OCI-LY7 (cell line): Measurements from ENCODE around the gene SLC43A2. TPM values are rescaled to one million over a fixed set of nuclear protein-coding genes. Genes with fewer than 3 reads are reported as not detected.

Experiments
- BruUV-seq: library from RNA; stranded (reverse); fragments of 400-500 nt; replicated peaks from 2 replicates; lab custom pipeline; 2021; lab: Mats Ljungman, UMichigan
- CTCF ChIA-PET: fragments of 300-600 bp; sonication (Branson Sonifier 250); formaldehyde crosslinking; loops from one replicate; lab custom pipeline; 2022; ENCODE audit warnings: antibody characterized with exemption; ENCODE audit not compliant: unreplicated experiment; lab: Charles Lee
- POLR2A ChIA-PET: fragments of 300-600 bp; sonication (Branson Sonifier 250); formaldehyde crosslinking; loops from one replicate; lab custom pipeline; 2022; ENCODE audit warnings: antibody characterized with exemption; lab: Charles Lee
- DNase-seq: peaks from one replicate; pipeline ENCODE4 v3.0.0-alpha.2; 2015; ENCODE audit warnings: low spot score
- H2AFZ ChIP-seq: fragments of 200-600 bp; sonication (generic), shearing (Covaris generic); 2 replicates; pipeline ENCODE4 v1.6.1; 2014; ENCODE audit warnings: mild to moderate bottlenecking, antibody characterized with exemption, low read length, moderate library complexity
- H3K27ac ChIP-seq: fragments of 200-600 bp; sonication (generic); 2 replicates; pipeline ENCODE4 v1.5.1; 2014; ENCODE audit warnings: mixed run types, low read depth, mild to moderate bottlenecking, moderate library complexity, low read length, inconsistent platforms; ENCODE audit not compliant: poor library complexity, severe bottlenecking
- H3K36me3 ChIP-seq: fragments of 200-600 bp; sonication (generic); 2 replicates; pipeline ENCODE4 v1.6.1; 2014; ENCODE audit warnings: mild to moderate bottlenecking, antibody characterized with exemption, low read length, moderate library complexity, mixed read lengths; ENCODE audit not compliant: insufficient read depth
- H3K4me1 ChIP-seq: fragments of 200-600 bp; sonication (generic); 2 replicates; pipeline ENCODE4 v1.5.1; 2014; ENCODE audit warnings: mild to moderate bottlenecking, low read length; ENCODE audit not compliant: insufficient read depth, poor library complexity, severe bottlenecking
- H3K4me2 ChIP-seq: fragments of 200-600 bp; sonication (generic); 2 replicates; pipeline ENCODE4 v1.6.1; 2014; ENCODE audit warnings: mild to moderate bottlenecking, low read length
- H3K4me3 ChIP-seq: fragments of 200-600 bp; sonication (generic); 2 replicates; pipeline ENCODE4 v1.5.1; 2014; ENCODE audit warnings: mild to moderate bottlenecking, low read depth, low read length; ENCODE audit not compliant: poor library complexity, severe bottlenecking
- H3K79me2 ChIP-seq: fragments of 200-600 bp; sonication (generic); 2 replicates; pipeline ENCODE4 v1.6.1; 2016; ENCODE audit warnings: low read depth, mild to moderate bottlenecking, low read length, moderate library complexity, mixed read lengths; ENCODE audit not compliant: insufficient read depth
- H3K9me2 ChIP-seq: fragments of 200-600 bp; sonication (generic); 2 replicates; pipeline ENCODE4 v1.6.1; 2016; ENCODE audit warnings: mild to moderate bottlenecking, low read length, mixed read lengths; ENCODE audit not compliant: insufficient read depth
- H3K9me3 ChIP-seq: fragments of 200-600 bp; sonication (generic); 2 replicates; pipeline ENCODE4 v1.6.1; 2014; ENCODE audit warnings: mild to moderate bottlenecking, mixed run types, low read length, mixed read lengths
- H4K20me1 ChIP-seq: fragments of 200-600 bp; sonication (generic); 2 replicates; pipeline ENCODE4 v1.6.1; 2014; ENCODE audit warnings: mild to moderate bottlenecking, antibody characterized with exemption, low read length, moderate library complexity, mixed read lengths; ENCODE audit not compliant: insufficient read depth
- CTCF ChIP-seq: fragments of 200-600 bp; sonication (generic); conservative IDR thresholded peaks from 2 replicates; pipeline ENCODE4 v1.5.1; 2014; ENCODE audit warnings: mild to moderate bottlenecking, antibody characterized with exemption, low read length, moderate library complexity, mixed read lengths
- EZH2phosphoT487 ChIP-seq: fragments of 200-600 bp; sonication (generic); IDR thresholded peaks from 2 replicates; pipeline ENCODE4 v1.6.1; 2018; ENCODE audit warnings: low read depth, borderline replicate concordance, mild to moderate bottlenecking, mixed run types, antibody characterized with exemption, low read length, moderate library complexity, mixed read lengths
- intact Hi-C: fragments of 100-400 bp; cut with micrococcal nuclease; formaldehyde crosslinking; loops from one replicate; pipeline ENCODE4 v1.10.0; 2022; ENCODE audit not compliant: unreplicated experiment
- total RNA-seq, 2 experiments: library from RNA; depleted of rRNA in 1 of 2; stranded (reverse); fragments of >200 nt in 1 of 2; shearing (Covaris generic) in 1 of 2; gene quantifications; 2 replicates each; pipeline ENCODE4 v1.2.3, GENCODE V29; 2014 to 2022

The SLC43A2 gene
- total RNA-seq, 2 experiments from 2014 or later: 9.2 to 17.1 TPM

- Histone ChIP-seq H3K36me3 (peaks cover 18% of the 10 kb centered on the region), H3K4me2 (no peak within 1 kb of the TSS), H4K20me1 (peaks cover 4% of the 10 kb centered on the region; the same call in 1 of the 2 replicates), H2AFZ (no peak within 1 kb of the TSS), H3K9me2 (no peaks in the 10 kb centered on the region), H3K9me3 (no peaks in the 10 kb centered on the region), H3K4me1 (peaks cover 36% of the 10 kb centered on the region), H3K79me2 (no peaks in the 10 kb centered on the region), H3K27ac (no peak within 1 kb of the TSS), H3K4me3 (no peak within 1 kb of the TSS)
- POLR2A ChIA-PET: no interaction called here
- intact Hi-C loops: loop anchor here (5.0 kb wide), 1 partner anchor 73 kb away; no protein-coding TSS in a partner anchor
- BruUV-seq: no TSS peak
- CTCF ChIA-PET: no interaction called here
- no peak for DNase-seq
- TF ChIP-seq CTCF (no peak), EZH2phosphoT487 (no peak)
These were observed 16.9 kb upstream of the SLC43A2 start, which contains the start of gene SCARF1 for GRCh38 chr17:1645207-1646171. Gene SCARF1 (minus strand): TSS chr17:1645732. CDS start chr17:1645697, 35 bp downstream.

GRCh38 chr17:1644493-1645206 is 16.0 kb upstream of the SLC43A2 start:
- BruUV-seq: no TSS peak

More at GRCh38 chr17:1644493-1645206, 16.0 kb upstream of the SLC43A2 start:
- no peaks in the 10 kb centered on the region for H3K9me3 ChIP-seq
- TF ChIP-seq EZH2phosphoT487: no peak
- no peak for TF ChIP-seq CTCF
- H3K27ac ChIP-seq: no peak overlapping the region
- H3K4me2 ChIP-seq: peak overlapping the region; percentile 82; the same call in 1 of the 2 replicates
- no peak for DNase-seq
- peaks cover 29% of the 10 kb centered on the region for H3K4me1 ChIP-seq
- intact Hi-C loops: loop anchor here (5.0 kb wide), 1 partner anchor 72 kb away; no protein-coding TSS in a partner anchor
- no peak overlapping the region for H3K4me3 ChIP-seq
- no peaks in the 10 kb centered on the region for H3K79me2 ChIP-seq
- H3K9me2 ChIP-seq: no peaks in the 10 kb centered on the region
- ChIA-PET CTCF (no interaction called here), POLR2A (no interaction called here)
- H2AFZ ChIP-seq: no peak overlapping the region
- no peaks in the 10 kb centered on the region for H4K20me1 ChIP-seq
- H3K36me3 ChIP-seq: peaks cover 10% of the 10 kb centered on the region; the same call in 1 of the 2 replicates
